A549 (cell line): Measurements from ENCODE around the gene TESMIN.

ENCODE experiments used
- CHD2 ChIP-seq: fragments of 150-350 bp; IDR thresholded peaks from 2 replicates; pipeline ENCODE4 v1.6.1; 2014; ENCODE audit warnings: low read length; ENCODE audit not compliant: partially characterized antibody
- CTCF ChIP-seq: fragments of >200 bp; sonication (Bioruptor Twin); formaldehyde crosslinking; IDR thresholded peaks from 3 replicates; pipeline ENCODE4 v1.5.1; 2016
- EP300 ChIP-seq, 2 experiments: fragments of >200 bp; sonication (Bioruptor Twin); formaldehyde crosslinking; IDR thresholded peaks; 2 replicates in 1 of 2; 3 replicates in 1 of 2; pipeline ENCODE4 v1.6.1; 2016 to 2017
- FOXS1 ChIP-seq: fragments of 250-450 bp; sonication (Bioruptor Pico); IDR thresholded peaks from 2 replicates; pipeline ENCODE4 v1.5.0; 2020; ENCODE audit warnings: mild to moderate bottlenecking, moderate library complexity
- GATA3 ChIP-seq: IDR thresholded peaks from 2 replicates; pipeline ENCODE4 v1.6.1; 2012; ENCODE audit warnings: borderline replicate concordance
- HDAC2 ChIP-seq: fragments of 200-600 bp; sonication (generic); IDR thresholded peaks from 2 replicates; pipeline ENCODE4 v1.6.1; 2016
- HMGXB4 ChIP-seq: fragments of 250-450 bp; sonication (Bioruptor Pico); IDR thresholded peaks from 2 replicates; pipeline ENCODE4 v1.5.0; 2021; ENCODE audit warnings: mild to moderate bottlenecking, moderate library complexity, borderline replicate concordance
- POLR2A ChIP-seq: IDR thresholded peaks from 2 replicates; pipeline ENCODE4 v1.6.1; 2012; ENCODE audit warnings: mild to moderate bottlenecking, low read length
- USF2 ChIP-seq: fragments of 450-650 bp; IDR thresholded peaks from 2 replicates; pipeline ENCODE4 v1.6.1; 2014; ENCODE audit warnings: antibody characterized with exemption

- no peak for TF ChIP-seq CTCF
- TF ChIP-seq USF2, result no peak
- no peak for TF ChIP-seq POLR2A
- no peak for TF ChIP-seq EP300 (IDR thresholded peaks at IDR 0.05)
- no peak for TF ChIP-seq GATA3
- TF ChIP-seq HDAC2, result no peak
- no peak for TF ChIP-seq HMGXB4 (CRISPR knock-in tag)
- no peak for TF ChIP-seq FOXS1
- TF ChIP-seq CHD2, result no peak
Measured at GRCh38 chr11:68689737-68690625, 61.3 kb downstream of the TESMIN start.
